Activated CD8-positive, alpha-beta memory T cell treated with anti-CD3 and anti-CD28 coated beads, Interleukin-2, amount 10 ng/mL, durations not matched to agents 7 days and 5 days (primary cell): ENCODE measurements around the gene PTPRM. TPM values are rescaled to one million over a fixed set of nuclear protein-coding genes. Genes with fewer than 3 reads are reported as not detected.

Experiments used
- ATAC-seq: fragments of 150-1000 bp; cut with Tn5 transposase; one replicate; pipeline ENCODE4 v1.10.0; 2021; ENCODE audit warnings: moderate library complexity
- CTCF ChIA-PET: fragments of 350-600 bp; sonication (Branson Sonifier 250); formaldehyde crosslinking; loops from one replicate; lab custom pipeline; 2021; ENCODE audit warnings: antibody characterized with exemption; lab: Charles Lee
- DNase-seq: peaks from one replicate; pipeline ENCODE4 v3.0.0-alpha.2; 2020
- H3K27ac Mint-ChIP-seq: one replicate; pipeline ENCODE4 v1.8.0; 2021; ENCODE audit warnings: mild to moderate bottlenecking, mixed read lengths
- H3K27me3 Mint-ChIP-seq: one replicate; pipeline ENCODE4 v1.8.0; 2021; ENCODE audit warnings: mixed read lengths
- H3K36me3 Mint-ChIP-seq: one replicate; pipeline ENCODE4 v1.8.0; 2021; ENCODE audit warnings: mild to moderate bottlenecking, mixed read lengths
- H3K4me1 Mint-ChIP-seq: one replicate; pipeline ENCODE4 v1.8.0; 2021; ENCODE audit warnings: mixed read lengths
- H3K4me3 Mint-ChIP-seq: one replicate; pipeline ENCODE4 v1.8.0; 2021; ENCODE audit warnings: mild to moderate bottlenecking, moderate library complexity, mixed read lengths
- H3K9me3 Mint-ChIP-seq: one replicate; pipeline ENCODE4 v1.8.0; 2022; ENCODE audit warnings: low read depth, mixed read lengths
- total RNA-seq, 2 experiments: library from RNA; stranded (reverse); gene quantifications; one replicate each; pipeline ENCODE4 v1.2.3, GENCODE V29; 2021

Gene PTPRM
- total RNA-seq, 2 experiments from 2014 or later = 3.1 to 5.7 TPM

DNA sequence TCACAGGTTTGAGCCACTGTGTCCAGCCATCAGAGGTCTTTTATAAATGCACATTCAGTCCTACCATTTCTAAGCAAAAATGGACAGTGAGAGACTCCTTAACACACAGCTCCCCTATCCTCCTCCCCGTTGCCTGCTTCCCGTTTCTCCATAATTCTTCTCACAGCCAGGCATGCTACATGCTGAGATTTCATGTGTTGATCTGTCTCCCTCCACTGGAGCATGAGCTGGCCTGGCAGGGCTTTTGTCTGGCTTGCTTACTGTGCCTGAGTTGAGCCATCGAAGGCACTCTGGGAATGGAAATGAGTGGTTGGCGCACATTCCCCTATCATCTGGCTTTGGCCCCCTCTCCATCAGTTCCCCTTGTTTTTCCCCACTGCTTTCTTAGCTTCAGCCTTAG is 413.5 kb downstream of the PTPRM start:
- Mint-ChIP-seq H3K4me1 (no peaks in the 10 kb centered on the region), H3K27ac (no peak overlapping the region), H3K9me3 (peaks cover 5% of the 10 kb centered on the region), H3K4me3 (no peak overlapping the region), H3K36me3 (no peaks in the 10 kb centered on the region), H3K27me3 (no peaks in the 10 kb centered on the region)
- CTCF ChIA-PET = no interaction called here
- no peak for ATAC-seq
- no peak for DNase-seq

DNA sequence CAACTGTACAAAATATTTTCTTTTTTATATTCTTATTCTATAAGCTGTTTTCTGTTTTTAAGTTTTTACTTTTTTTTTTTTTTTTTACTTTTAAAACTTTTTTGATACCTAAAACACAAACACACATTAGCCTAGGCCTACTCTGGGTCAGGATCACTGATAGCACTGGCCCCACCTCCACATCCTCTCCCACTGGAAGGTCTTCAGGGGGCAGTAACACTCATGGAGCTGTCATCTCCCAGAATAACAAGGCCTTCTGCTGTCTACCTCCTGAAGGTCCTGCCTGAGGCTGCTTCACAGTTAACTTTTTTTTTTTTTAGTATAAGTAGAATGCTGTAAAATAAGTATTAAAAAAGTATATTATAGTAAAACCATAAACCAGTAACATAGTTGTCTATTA is 415.1 kb downstream of the PTPRM start:
- Mint-ChIP-seq H3K27ac (no peak overlapping the region), H3K9me3 (peaks cover 2% of the 10 kb centered on the region), H3K27me3 (no peaks in the 10 kb centered on the region), H3K4me3 (no peak overlapping the region), H3K4me1 (no peaks in the 10 kb centered on the region), H3K36me3 (no peaks in the 10 kb centered on the region)
- no peak for ATAC-seq
- CTCF ChIA-PET = no interaction called here
- DNase-seq = no peak

DNA sequence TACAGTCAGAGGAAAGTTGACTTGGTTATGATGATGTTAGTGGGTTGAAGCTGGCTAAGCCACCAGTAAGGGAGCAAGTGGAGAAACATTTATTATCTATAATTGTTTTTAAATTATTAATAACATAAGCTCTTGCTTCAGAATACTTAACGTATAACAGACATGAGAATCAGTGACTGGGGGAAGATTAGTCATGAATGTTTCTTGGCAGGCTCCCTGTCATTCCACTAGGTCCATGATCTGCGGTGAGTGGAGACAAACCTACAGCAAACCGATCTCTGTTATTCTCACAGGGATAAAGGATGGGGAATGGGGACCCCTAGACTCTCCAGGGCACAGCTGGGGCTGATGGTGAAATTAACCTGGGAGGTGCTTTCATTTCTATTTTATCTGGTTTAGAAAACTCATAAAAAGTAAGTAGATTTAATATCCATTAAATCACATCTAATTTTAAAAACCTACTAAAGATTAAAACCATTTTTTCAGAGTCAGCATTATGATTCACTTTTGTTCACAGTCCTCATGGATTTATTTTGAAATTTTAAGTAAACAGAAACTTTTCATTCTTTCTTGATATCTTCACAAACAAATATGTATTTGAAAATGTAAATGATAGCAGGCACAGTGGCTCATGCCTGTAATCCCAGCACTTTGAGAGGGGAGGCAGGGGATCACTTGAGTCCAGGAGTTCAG is 420.3 kb downstream of the PTPRM start:
- Mint-ChIP-seq H3K27me3 (no peaks in the 10 kb centered on the region), H3K27ac (no peak overlapping the region), H3K36me3 (no peaks in the 10 kb centered on the region), H3K4me1 (no peaks in the 10 kb centered on the region), H3K9me3 (no peaks in the 10 kb centered on the region), H3K4me3 (no peak overlapping the region)
- DNase-seq = no peak
- CTCF ChIA-PET = interaction anchor here (0.7 kb wide), 1 partner anchor 744 kb away, joined by 3 read pairs; no protein-coding TSS in a partner anchor
- ATAC-seq = no peak

DNA sequence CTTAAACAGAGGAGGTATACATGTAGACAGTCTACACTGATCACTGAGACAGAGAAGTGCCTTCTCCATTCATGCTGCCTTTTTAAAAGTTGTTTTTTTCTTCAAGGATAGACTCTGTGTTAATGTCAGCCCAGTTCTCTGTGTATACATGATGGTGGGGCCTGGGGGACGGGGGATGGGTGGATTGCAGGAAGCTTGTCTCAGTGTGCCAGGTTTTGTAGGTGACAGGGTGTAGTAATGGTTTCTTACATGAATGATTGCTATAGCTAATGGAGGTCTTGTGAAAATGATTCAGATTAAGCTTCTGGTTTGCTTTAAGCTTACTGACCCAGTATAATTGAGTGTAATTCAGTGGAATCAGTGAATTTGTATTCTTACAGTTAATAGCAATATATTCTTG is 423.6 kb downstream of the PTPRM start:
- H3K27ac Mint-ChIP-seq = no peak overlapping the region
- no peaks in the 10 kb centered on the region for H3K4me1 Mint-ChIP-seq
- CTCF ChIA-PET = no interaction called here
- H3K27me3 Mint-ChIP-seq = no peaks in the 10 kb centered on the region
- H3K36me3 Mint-ChIP-seq = no peaks in the 10 kb centered on the region
- ATAC-seq (no peak), DNase-seq (no peak)
- H3K4me3 Mint-ChIP-seq = no peak overlapping the region
- H3K9me3 Mint-ChIP-seq = peaks cover 3% of the 10 kb centered on the region

DNA sequence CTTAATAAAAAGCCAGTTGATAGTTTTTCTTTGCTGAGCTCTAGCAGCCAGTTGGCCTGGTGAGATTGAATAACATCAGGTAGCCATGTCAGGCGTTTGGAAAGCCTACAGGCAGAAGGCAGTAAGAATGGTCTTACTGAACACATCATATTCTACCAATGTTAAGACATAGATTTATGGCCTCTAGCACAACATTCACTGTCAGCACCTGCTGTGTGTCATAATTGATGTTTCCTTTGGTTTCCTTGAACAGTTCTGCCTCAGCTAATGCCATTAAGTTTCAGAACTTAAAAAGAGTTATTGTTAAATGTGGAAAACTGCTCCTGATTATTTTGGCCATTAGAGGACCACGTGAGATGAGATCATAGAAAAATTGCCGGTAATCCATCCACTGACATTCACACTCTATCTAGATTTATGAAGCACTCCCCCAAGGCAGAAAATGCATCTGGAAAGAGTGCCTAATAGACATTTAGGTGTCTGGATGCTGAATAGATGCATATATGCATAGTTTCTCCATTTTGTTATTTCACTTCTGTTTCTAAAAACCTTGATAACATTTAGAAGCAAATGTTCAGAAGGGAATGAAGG is 434.7 kb downstream of the PTPRM start:
- Mint-ChIP-seq H3K27me3 (no peaks in the 10 kb centered on the region), H3K4me3 (no peak overlapping the region), H3K27ac (no peak overlapping the region), H3K4me1 (no peaks in the 10 kb centered on the region), H3K9me3 (peaks cover 2% of the 10 kb centered on the region), H3K36me3 (no peaks in the 10 kb centered on the region)
- ATAC-seq (no peak), DNase-seq (no peak)
- CTCF ChIA-PET = no interaction called here

DNA sequence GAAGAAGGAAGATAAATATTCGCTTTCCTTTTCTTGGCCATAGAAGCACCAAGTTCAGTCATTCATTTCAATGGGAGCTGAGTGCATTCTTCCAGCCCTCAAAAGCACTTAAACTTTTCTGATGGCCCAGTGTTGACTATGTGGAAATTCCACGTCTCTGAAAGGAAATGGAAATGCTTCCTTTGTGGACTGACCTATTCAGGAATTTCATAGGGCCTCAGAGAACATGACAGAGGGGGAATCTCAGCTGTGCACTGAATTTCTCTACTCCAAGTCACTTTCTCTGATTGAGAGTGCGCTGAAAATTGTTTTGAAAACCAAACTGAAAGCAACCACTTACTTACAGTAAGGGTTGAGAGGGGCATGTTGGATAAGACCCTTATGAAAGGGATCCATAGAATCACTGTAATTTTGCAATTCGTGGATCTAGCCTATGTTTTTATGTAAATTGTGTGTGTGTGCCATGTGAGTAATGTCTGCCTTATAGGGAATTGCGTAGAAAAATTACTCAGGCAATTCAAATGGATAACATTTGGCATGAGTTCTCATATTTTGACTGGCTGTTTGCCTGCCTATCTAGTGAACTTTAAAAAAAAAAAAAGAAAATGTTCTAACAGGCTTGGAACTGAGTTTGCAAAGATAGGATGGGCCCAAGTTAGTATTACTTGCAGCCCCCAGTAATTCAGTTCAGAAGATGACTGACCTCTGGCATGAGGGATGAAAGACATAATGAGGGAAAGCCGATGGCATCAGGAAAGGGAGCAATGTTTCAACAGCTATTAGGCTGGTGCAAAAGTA is 437.0 kb downstream of the PTPRM start:
- Mint-ChIP-seq H3K27ac (no peak overlapping the region), H3K36me3 (no peaks in the 10 kb centered on the region), H3K4me3 (no peak overlapping the region), H3K27me3 (no peaks in the 10 kb centered on the region), H3K9me3 (peaks cover under 1% of the 10 kb centered on the region), H3K4me1 (no peaks in the 10 kb centered on the region)
- ATAC-seq = no peak
- no peak for DNase-seq
- CTCF ChIA-PET = no interaction called here

DNA sequence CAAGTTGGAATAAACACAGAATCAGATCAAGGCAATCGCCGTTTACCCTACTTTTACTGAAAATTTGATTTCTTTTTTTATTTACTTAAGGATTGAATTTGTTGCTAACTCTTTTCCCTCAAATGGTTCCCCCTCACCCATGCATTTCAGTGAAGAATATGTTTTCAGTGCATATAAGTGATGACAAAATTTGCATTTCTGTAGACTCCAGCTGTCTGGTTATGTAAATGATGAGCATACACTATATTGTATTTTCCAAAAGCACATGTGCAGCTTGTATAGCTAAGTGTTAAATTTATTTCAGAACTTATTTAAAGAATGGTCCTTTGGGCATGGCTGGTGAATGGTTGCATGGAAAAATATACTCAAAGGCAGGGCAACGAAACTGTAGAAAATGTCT is 437.7 kb downstream of the PTPRM start:
- CTCF ChIA-PET = no interaction called here
- Mint-ChIP-seq H3K4me1 (no peaks in the 10 kb centered on the region), H3K27ac (no peak overlapping the region), H3K27me3 (no peaks in the 10 kb centered on the region), H3K9me3 (no peaks in the 10 kb centered on the region), H3K4me3 (no peak overlapping the region), H3K36me3 (no peaks in the 10 kb centered on the region)
- DNase-seq (no peak), ATAC-seq (no peak)

DNA sequence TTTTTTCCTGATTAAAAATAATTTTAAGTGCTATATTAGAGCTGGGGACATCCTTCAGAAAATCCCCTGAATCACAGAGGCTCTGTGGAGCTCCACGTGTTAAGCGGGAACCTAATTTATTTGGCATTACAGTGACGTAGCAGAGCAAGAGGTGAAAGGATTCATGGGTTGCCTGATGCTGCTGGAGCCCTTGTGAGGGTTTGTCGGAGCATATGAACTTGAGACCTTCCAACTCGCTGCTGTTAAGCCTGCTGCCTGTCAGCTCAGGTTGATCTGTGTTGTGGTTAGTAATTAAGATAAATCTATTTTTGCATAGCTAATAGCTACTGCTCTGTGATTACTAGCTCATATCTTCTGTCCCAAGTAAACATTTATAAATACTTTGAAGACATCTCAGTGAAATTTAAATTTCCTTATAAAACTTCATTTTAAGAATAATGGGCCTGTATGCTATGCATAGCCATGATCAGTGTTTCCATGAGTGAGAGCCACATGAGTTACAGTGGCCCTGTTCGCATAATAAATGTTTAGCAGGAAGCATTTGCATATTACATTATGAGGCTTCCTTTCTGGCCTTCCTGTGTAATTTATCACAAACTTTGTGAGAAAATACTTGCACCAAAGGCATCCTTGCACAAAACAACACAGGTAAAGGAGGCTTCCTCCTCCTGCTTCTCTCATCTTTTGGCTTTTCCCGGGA is 438.9 kb downstream of the PTPRM start:
- Mint-ChIP-seq H3K4me1 (no peaks in the 10 kb centered on the region), H3K27me3 (no peaks in the 10 kb centered on the region), H3K4me3 (no peak overlapping the region), H3K27ac (no peak overlapping the region), H3K36me3 (no peaks in the 10 kb centered on the region), H3K9me3 (peaks cover 2% of the 10 kb centered on the region)
- DNase-seq (no peak), ATAC-seq (no peak)
- CTCF ChIA-PET = no interaction called here

DNA sequence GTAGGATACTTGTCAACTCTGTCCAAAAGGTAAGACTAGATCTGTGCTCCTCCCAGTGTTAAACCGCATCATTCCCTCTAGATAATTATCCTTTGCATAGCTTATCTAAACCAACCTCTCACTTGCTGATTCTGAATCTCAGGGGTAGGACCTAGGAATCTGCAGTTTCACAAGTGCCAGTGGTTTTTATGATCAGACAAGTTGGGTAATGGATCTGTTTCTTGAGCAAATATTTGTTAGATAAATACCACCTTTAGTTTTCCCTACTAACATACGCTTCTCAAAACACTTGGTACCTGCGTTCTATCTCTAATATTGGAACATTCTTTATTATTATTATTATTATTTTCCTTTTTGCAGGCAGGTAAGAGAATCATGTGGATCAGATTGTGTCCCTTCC is 439.9 kb downstream of the PTPRM start:
- H3K36me3 Mint-ChIP-seq = no peaks in the 10 kb centered on the region
- H3K9me3 Mint-ChIP-seq = peaks cover 2% of the 10 kb centered on the region
- H3K4me1 Mint-ChIP-seq = no peaks in the 10 kb centered on the region
- no peak overlapping the region for H3K4me3 Mint-ChIP-seq
- no peak overlapping the region for H3K27ac Mint-ChIP-seq
- CTCF ChIA-PET = no interaction called here
- DNase-seq = no peak
- ATAC-seq = no peak
- H3K27me3 Mint-ChIP-seq = no peaks in the 10 kb centered on the region

DNA sequence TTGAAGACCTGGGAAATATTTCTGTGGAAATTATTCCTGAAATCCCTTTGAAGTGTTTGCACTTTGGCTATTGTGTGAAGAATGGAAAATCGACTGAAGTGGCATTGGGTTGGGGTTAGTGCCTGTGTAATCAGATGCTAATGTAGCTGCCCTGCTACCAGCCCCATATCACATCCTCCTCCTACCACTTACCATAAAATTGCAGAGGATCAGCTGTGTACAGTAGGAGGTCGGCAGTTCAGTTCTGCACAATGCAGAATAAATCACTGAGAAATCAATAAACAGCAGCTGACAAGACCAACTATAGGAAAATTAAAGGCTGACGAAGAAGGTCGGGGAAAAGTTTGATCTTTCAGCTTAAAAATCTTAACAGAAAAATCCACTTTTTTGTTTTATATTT is 440.9 kb downstream of the PTPRM start:
- Mint-ChIP-seq H3K9me3 (peaks cover 2% of the 10 kb centered on the region), H3K27me3 (no peaks in the 10 kb centered on the region), H3K4me1 (no peaks in the 10 kb centered on the region), H3K36me3 (no peaks in the 10 kb centered on the region), H3K27ac (no peak overlapping the region), H3K4me3 (no peak overlapping the region)
- DNase-seq (no peak), ATAC-seq (no peak)
- CTCF ChIA-PET = no interaction called here

DNA sequence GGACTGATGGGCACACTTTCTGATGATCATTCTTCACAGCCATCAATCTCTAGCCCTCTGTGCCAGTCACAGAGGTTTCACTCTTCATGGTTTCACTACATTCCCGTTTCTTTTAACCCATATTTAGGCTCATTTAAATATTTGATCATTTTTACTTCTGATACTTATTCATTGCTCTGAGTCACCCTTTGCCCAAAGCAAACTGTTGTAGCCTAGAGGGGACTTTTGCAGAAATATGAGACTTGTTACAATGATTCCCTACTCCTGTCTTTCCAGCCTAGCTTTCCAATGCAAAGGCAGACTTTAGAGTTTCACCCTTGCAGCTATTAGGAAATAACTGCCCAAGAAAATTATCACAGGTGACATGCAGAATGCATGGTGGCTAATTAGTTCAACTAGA is 444.2 kb downstream of the PTPRM start:
- CTCF ChIA-PET = no interaction called here
- Mint-ChIP-seq H3K9me3 (peaks cover 2% of the 10 kb centered on the region), H3K36me3 (no peaks in the 10 kb centered on the region)

DNA sequence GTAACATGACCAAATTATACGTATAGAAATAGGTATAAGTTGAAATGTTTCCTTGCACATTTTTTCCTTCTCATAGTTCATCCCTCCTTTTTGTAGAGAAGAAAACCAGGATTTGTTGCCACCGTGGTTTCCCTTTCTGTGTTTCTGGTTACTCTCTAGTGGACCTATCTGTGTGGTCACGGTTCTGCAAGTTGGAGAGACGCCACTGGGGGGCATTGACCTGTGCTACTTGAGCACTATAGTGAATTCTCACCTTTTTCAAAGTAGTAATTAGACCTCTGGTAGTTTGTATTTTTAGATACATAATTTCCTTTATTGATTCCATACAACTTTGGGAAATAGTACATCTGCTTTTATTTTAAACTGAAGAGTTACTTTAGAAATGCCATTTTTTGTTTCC is 444.8 kb downstream of the PTPRM start:
- no peak for DNase-seq
- Mint-ChIP-seq H3K4me1 (no peaks in the 10 kb centered on the region), H3K9me3 (peaks cover 2% of the 10 kb centered on the region), H3K4me3 (no peak overlapping the region), H3K27me3 (no peaks in the 10 kb centered on the region), H3K27ac (no peak overlapping the region), H3K36me3 (no peaks in the 10 kb centered on the region)
- CTCF ChIA-PET = no interaction called here
- no peak for ATAC-seq

More for the DNA sequence above, 444.2 kb downstream of the PTPRM start:
- DNase-seq = no peak
- ATAC-seq = no peak
- Mint-ChIP-seq H3K27me3 (no peaks in the 10 kb centered on the region), H3K27ac (no peak overlapping the region), H3K4me3 (no peak overlapping the region), H3K4me1 (no peaks in the 10 kb centered on the region)

DNA sequence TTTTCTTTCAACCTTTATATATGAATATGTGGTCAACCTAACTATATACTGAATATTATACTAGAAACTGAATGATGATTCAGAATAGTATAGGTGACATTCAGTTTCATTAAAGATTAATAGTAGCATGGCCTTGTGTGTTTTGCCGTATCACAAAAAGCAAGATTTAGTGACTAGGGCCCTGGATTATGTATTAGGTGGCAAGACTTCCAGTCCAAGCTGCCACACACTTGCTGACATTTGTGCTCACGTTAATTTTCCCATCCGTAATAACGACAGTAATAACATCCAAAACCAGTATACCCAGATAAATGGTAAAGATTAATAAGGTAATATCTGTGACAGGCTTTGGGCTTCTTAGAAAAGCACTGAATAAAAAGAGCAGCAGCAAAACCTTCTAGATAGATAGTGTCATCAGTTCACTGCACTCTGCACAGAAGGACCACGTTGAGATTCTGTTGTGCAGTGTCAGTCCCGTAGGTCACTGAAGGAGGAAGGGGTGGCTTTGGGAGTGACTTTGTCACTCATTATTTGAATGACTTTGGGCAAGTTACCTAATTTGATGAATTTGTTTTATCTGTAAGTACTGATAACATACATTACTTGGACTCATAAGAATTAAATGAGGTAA is 451.7 kb downstream of the PTPRM start:
- no peaks in the 10 kb centered on the region for H3K36me3 Mint-ChIP-seq
- H3K9me3 Mint-ChIP-seq = peaks cover 6% of the 10 kb centered on the region
- CTCF ChIA-PET = no interaction called here
- no peak overlapping the region for H3K4me3 Mint-ChIP-seq
- H3K27me3 Mint-ChIP-seq = no peaks in the 10 kb centered on the region
- H3K27ac Mint-ChIP-seq = no peak overlapping the region
- H3K4me1 Mint-ChIP-seq = no peaks in the 10 kb centered on the region
- DNase-seq (no peak), ATAC-seq (no peak)
